HG03460 (cell line): Measurements from ENCODE around the gene ARL1.
"Not testable (repeated sequence)": the region's sequence is repeated elsewhere in the genome, so short reads cannot be mapped to it uniquely, and the experiment has no call there.

ENCODE experiments used
- ATAC-seq: cut with Tn5 transposase; IDR thresholded peaks from one replicate; pipeline ENCODE4 v1.9.1; 2021; ENCODE audit not compliant: unreplicated experiment

ARL1 gene

DNA sequence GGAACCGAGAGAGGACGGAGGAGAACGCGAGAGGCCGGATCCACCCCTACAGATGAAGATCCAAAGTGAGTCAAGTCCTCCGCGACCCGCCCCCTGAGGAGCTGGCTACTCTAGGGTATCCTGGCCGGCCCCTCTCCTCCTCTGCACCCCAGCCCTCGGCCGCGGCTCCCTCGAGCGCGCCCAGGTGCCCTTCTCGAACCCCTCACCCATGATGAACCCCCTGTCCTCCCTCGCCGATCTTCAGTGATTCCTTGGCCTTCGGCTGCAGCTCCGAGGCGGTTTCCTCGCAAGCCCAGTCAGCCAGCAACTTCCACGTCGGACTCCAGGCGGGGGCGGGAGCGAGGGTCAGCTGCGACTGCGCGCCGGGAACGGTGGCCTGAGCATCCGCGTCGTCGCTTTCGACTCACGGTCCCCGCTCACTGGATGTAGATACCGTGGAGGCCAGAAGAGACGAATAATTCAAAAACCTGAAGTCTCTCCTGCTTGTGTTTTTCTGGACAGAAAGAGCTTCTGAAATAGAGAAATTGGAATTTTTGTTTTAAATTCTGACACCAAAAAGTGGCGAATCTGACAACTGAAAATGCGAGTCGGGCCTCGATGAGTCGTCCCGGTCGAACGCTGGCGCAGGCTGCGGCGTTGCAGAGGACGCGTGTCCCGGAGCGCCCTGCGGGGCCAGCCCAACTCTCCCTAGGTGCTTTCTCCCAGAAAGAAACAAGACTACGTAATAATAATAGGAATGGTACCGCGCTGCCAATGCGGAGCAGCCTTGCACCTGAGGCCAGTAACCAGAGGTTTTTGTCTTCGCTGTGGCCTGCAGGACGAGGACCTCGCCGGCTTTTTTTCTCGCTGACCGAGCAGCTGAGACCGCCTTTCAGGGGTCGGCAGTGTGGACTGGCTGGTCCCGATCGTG lies at the start of gene ARL1:
TSS of gene ARL1 (minus strand) at position 337 of the 910 bp plus-strand sequence. CDS start at position 210, 127 bp downstream.
- peak; percentile 83 for ATAC-seq

DNA sequence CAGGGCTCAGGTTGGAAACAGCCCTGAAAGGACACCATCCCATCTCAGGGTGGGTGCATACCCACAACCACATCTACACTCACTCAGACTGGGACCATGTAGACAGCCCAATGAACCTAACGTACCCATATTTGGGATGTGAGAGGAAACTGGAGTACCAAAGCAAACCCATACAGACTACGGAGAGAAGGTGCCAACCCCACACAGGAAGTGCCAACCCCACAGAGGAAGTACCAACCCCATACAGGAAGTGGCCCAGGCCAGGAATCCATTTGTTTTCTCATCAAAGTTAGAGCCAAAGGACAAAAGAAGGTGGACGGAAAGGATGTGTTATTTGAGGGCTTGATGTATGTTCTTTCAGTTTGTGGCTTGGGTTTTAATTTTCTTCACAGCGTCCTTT lies 48.1 kb upstream of the ARL1 start:
- no peak for ATAC-seq

DNA sequence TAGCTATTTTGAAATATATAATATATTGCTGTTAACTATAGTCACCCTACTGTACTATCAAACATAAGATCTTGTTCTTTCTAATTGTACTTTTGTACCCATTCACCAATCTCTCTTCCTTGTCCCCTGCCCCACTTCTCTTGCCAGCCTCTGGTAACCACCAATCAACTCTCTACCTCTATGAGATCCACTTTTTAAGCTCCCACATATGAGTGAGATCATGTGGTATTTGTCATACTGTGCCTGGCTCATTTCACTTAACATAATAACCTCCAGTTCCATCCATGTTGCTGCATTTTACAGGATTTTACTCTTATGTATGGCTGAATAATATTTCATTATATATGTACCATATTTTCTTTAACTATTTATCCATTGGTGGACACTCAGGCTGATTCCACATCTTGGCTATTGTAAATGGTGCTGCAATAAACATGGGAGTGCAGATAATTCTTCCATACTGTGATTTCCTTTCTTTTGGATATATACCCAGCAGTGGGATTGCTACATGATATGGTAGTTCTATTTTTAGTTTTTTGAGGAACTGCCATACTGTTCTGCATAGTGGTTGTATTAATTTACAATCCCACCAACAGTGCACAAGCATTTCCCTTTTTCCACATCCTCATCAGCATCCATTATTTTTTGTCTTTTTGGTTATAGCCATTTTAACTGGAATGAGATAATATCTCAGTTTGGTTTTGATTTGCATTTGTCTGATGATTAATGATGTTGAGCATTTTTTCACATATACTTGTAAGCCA lies 34.1 kb upstream of the ARL1 start:
- ATAC-seq = no peak

DNA sequence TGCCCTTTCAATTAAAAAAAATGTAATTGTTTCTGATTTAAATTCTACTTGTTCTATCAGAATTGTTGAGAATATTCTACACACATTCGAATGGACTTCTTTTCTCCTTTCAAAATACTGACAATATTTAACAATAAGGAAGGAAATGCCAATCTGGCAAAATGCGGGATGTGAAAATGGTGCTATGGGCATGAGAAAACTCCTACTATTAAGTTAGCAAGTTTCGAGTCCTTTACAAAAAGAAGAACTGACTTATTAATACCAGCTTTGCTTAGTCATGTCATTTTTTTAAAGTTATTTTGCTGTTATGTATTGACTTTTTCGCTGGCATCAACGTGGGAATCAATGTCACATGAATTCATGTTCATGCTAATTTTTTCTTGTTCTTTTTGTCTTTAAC lies 31.7 kb upstream of the ARL1 start:
- no peak for ATAC-seq

DNA sequence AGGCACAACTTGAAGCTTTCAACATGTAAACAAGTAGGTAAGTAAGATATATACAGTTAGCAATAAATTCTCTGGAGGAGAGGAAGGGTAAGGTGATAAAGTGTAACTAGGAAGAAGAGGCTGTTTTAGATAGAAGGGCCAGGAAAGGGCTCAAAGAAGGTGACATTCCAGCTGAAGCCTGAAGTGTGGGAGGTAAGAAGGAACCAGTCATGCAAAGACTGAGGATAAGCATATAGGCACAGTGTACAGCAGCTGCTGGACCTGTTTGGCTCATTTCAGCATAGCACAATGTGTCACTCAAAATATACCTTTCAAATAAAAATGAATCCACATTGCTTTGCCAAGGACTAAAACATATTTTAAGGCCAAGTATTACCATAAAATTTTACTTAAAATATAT lies 28.6 kb upstream of the ARL1 start:
- ATAC-seq = no peak

DNA sequence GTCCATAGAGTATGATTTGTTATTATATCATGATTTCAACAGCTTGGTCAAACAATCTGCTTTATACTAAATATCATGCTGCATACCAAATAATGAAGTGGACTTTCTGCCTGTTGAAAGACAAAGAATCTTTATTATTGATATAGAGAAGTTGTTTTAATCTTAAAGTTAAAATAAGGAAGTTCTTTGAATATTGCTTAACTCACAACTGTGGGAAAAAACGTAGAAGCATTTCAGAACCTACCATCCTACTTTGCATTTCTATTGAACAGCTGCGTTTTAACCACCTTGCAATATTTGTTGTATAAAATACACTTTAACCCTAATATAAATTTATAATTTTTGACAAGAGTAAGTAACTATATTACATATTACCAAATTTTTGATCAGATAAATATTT lies 22.9 kb upstream of the ARL1 start:
- no peak for ATAC-seq

DNA sequence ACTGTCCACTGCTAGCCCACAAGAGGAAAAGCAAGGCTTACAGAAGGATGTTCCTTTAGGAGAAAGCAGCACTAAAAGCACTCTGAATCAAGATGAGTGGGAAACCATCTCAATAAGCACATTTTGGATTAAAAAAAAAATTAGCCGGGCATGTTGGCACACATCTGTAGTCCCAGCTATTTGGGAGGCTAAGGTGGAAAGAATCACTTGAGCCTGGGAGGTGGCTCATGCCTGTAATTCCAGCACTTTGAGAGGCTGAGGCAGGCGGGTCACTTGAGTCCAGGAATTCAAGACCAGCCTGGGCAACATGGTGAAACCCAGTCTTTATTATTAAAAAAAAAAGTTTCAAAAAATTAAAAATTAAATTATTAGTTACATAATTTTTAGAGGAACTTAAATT lies 17.0 kb upstream of the ARL1 start:
- no peak for ATAC-seq

DNA sequence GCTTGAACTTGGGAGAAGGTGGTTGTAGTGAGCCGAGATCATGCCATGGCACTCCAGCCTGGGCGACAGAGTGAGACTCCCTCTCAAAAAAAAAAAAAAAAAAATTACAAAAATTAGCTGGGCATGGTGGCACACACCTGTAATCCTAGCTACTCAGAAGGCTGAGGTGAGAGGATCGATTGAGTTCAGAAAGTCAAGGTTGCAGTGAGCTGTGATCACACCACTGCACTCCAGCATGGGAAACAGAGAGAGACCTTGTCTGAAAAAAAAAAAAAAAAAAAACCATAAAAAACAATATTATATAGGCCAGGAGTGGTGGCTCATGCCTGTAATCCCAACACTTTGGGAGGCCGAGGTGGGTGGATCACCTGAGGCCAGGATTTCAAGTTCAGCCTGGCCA lies 14.5 kb upstream of the ARL1 start:
- ATAC-seq = not testable (repeated sequence)

DNA sequence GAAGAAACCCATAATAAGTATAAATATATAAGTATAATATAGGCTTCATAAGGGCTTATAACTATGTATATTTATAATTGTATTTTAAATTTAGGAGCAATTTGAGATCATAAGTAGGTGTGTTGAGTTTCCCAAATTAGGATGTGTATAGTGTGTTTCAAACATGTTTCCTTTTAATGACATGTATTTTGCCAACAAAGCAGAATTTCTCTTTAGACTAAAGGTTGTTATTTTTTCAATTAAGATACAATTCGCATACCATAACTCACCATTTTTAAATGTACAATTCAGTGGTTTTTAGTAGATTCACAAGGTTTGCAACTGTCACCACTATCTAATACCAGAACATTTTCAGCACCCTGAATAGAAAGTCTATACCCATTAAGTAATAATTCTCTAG lies 7.7 kb upstream of the ARL1 start:
- no peak for ATAC-seq

DNA sequence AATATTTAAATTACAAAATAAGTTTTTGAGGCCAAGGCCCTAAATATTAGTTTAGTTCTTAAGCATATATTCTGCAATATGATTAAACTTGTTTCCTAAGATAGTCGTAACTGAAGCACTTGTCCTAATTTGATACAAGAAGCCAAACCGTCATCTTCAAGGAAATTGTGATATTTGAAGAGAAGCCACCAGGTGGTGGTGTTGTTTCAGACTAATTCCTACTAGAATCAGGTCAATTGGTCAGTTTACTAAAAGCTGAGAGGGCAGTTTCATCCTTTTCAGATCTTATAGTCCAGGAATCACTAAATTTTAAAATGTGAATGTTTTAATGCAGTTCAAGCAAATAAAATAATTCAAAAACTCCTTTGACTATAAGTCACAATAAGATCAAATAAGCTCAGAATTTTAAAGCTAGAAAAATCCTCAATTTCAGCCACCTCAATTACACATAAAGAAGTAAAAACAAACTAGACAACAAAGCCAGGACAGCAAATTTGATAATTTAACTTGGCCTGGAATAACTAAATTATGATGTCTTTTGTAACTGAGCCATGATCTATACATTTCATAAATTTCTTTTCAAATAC lies 7.1 kb upstream of the ARL1 start:
- peak; percentile 68 for ATAC-seq

DNA sequence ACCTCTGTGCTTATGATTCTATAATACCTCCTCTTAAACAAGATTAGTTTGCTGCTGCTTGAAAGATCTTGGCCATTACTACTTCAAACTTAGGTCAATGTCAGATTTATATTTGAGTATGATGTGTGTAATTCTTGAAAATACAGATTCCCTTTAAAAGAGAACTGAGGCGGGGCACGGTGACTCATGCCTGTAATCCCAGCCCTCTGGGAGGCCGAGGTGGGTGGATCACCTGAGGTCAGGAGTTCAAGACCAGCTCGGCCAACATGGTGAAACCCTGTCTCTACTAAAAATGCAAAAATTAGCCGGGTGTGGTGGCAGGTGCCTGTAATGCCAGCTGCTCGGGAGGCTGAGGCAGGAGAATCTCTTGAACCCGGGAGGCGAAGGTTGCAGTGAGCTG lies 2.6 kb upstream of the ARL1 start:
- not testable (repeated sequence) for ATAC-seq

DNA sequence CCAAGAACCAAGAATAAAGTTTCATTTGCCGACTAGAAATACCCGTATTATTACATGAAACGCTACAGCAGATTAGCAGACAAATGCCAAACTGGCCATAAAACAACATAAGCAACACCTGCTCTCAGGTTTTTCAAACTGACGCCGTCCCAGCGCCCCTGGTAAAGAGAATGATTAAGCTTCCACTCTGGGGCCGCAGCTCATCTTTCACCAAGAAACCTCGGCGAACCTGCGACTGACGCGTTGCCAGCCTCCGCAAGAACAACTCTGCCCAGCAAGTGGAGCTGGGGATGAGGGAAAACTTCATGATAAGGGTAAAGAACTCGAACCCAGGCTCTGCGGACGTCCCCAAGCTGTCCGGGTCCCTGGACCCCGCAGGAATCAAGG lies 530 bp downstream of the ARL1 start:
- ATAC-seq = peak; percentile 22

DNA sequence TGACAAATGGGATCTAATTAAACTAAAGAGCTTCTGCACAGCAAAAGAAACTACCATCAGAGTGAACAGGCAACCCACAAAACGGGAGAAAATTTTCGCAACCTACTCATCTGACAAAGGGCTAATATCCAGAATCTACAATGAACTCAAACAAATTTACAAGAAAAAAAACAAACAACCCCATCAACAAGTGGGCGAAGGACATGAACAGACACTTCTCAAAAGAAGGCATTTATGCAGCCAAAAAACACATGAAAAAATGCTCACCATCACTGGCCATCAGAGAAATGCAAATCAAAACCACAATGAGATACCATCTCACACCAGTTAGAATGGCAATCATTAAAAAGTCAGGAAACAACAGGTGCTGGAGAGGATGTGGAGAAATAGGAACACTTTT lies 16.4 kb downstream of the ARL1 start:
- not testable (repeated sequence) for ATAC-seq

DNA sequence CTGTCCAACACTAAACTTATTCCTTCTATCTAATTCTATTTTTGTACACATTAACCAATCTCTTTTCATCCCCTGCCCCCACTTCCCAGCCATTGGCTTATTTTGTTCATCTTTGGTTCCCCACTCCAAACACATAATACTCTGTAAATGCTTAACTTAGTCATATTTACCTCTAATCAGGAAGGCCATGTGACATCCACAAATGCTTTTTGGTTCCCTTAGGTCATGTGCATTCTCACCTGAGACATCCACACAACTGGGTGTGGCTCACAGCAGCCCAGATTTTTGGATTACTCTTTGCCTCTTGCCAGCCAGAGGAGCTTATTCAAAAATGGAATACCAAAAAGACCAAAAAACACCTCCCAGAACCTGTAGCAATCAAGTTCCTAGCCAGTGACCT lies 28.4 kb downstream of the ARL1 start:
- no peak for ATAC-seq

DNA sequence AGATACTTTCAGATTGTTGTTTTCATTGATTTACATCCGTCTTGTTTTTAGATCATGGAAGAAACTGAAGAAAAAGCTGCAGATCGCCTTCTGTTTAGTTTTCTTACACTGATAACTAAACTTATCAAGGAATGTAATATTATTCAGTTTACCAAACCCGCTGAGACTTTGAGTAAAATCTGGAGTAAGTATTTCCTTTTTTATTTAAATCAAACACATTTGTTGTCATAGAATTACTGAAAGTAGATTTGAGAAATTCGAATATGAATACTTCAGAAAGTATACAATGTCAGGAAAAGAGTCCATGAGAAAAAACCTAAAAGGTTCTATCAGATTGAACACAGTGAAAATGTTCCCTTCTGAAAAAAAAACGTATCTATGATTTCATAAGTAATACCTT lies 32.0 kb downstream of the ARL1 start:
- no peak for ATAC-seq

DNA sequence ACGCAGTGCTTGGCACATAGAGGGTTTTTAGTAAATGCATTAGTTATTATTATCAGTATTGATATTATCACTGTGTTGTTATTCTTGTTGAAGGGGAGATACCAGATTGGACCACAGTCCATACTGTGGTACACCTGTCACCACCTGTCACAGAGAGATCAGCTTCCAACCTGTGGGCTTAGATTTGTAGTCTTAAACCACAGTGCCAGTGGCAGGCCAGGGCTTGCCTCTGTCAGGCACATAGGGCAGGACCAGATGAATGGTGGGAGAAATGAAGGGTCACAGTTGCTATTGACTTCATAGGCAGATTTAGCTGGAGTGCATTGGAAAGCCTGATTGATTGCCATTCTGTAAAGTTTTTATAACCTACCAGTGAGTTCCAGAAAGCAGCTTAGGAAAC lies 35.1 kb downstream of the ARL1 start:
- ATAC-seq = no peak

DNA sequence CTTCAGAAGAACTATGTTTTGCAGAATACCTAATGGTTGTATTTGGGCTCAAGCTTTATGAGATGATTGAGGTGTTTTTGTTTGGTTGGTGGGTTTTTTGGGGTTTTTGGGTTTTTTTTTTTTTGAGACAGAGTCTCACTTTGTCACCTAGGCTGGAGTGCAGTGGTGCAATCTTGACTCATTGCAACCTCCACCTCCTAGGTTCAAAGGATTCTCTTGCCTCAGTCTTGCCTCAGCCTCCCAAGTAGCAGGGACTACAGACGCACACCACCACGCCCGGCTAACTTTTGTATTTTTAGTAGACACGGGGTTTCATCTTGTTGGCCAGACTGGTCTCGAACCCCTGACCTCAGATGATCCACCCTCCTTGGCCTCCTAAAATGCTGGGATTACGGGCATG lies 39.6 kb downstream of the ARL1 start:
- no peak for ATAC-seq

DNA sequence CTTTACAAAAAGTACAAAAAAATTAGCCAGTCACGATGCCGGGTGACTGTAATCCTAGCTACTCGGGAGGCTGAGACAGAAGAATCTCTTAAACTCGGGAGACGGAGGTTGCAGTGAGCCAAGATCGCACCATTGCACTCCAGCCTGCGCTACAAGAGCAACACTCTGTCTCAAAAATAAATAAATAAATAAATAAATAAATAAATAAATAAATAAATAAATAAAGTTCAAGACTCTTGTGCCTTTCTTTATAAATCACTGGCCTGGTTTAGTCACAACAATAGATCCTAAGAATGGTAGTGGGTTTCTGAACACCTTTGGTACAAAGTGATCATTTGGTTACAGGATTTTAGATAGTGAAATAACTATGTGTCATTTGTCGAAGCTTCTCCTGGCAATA lies 46.1 kb downstream of the ARL1 start:
- no peak for ATAC-seq

DNA sequence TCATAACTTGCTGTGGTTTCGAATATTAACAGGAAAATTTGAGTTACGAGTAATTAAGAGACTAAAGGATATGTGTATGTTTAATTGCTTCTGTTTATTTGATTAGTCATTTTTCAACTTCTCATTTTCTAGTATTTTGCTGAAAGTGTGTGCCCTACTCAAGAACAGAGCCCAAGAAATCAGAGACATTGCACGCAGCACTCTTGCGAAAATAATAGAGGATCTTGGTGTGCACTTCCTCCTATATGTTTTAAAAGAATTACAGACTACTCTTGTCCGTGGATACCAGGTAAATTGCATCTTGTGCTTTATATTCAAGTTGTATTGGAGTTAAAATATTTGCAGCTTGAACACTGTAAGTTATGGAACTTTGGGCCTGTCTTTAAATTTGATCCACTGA lies 50.8 kb downstream of the ARL1 start:
- no peak for ATAC-seq

DNA sequence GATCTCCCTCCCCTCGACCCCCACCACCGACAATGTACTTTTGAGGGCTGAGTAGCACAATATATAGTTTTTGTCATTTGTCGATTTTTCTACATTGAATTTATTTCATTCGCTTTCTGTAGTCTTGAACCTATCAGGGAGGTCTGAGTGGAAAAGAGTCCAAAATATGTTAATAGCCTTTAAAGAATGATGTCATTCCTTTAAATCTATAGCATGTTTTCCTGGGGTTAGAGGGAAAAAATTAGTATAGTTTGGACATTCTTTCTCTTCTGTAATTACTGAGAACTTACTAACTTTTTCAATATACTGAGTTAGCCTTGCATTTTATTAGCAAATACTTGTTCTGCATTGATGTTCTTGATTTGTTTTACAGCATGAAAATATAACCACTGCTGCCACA lies 55.9 kb downstream of the ARL1 start:
- ATAC-seq = no peak

DNA sequence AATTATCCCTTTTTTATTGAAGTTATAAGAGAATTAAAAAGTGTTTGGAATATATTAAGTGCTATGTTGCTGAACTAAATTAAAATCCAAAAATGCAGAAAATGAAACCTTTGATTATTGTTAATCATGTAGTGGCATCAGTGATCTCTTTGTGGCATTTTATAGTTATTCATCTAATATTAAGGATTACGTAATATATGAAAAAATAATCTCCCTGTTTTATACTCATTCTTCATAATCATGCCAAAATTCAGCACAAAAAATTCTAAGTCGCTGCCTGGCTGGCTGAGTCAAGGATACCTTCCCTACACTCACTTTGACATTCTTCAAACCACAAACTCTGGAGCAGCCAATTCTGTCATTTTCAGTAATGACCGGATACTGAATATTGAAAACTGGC lies 63.7 kb downstream of the ARL1 start:
- ATAC-seq = no peak
